GM12872 (cell line): ENCODE data around the gene KDM4C.

ENCODE experiments used
- CTCF ChIP-seq: IDR thresholded peaks from 3 replicates; pipeline ENCODE4 v1.5.1; 2011; ENCODE audit warnings: low read depth, mild to moderate bottlenecking, low read length, moderate library complexity; ENCODE audit not compliant: insufficient read depth

Gene KDM4C

GRCh38 chr9:7001571-7001970, 243.8 kb downstream of the KDM4C start:
- no peak for TF ChIP-seq CTCF

GRCh38 chr9:7003861-7004260, 246.1 kb downstream of the KDM4C start:
- TF ChIP-seq CTCF, result no peak

GRCh38 chr9:7006417-7006816, 248.6 kb downstream of the KDM4C start:
- no peak for TF ChIP-seq CTCF

GRCh38 chr9:7008411-7008810, 250.6 kb downstream of the KDM4C start:
- TF ChIP-seq CTCF, result no peak

GRCh38 chr9:7009065-7009464, 251.3 kb downstream of the KDM4C start:
- TF ChIP-seq CTCF, result no peak

- no peak for TF ChIP-seq CTCF
These were observed 253.8 kb downstream of the KDM4C start for GRCh38 chr9:7011395-7012067.

- TF ChIP-seq CTCF, result no peak
These were observed 270.2 kb downstream of the KDM4C start for GRCh38 chr9:7027996-7028395.
